Measurements from ENCODE around the gene FBXO31. TPM values are rescaled to one million over a fixed set of nuclear protein-coding genes. Genes with fewer than 3 reads are reported as not detected.

The FBXO31 gene
- total and polyA plus RNA-seq, 2 experiments from 2014 or later = 16.5 to 28.9 TPM

- no peak overlapping the region for H3K27ac ChIP-seq
Measured at GRCh38 chr16:87322360-87322759, 61.2 kb downstream of the FBXO31 start.

GRCh38 chr16:87321336-87322107 lies 62.1 kb downstream of the FBXO31 start:
- Histone ChIP-seq H3K27ac (no peak overlapping the region), H4K20me1 (ENCODE audit: insufficient read depth, poor library complexity, severe bottlenecking) (no peaks in the 10 kb centered on the region), H3K4me3 (no peak overlapping the region), H3K9me3 (ENCODE audit: low read depth) (no peaks in the 10 kb centered on the region), H3K79me2 (peaks cover 21% of the 10 kb centered on the region), H3K27me3 (no peaks in the 10 kb centered on the region), H3K4me2 (no peak overlapping the region), H3K36me3 (replicated peaks; ENCODE audit: insufficient read depth, low read depth) (no peaks in the 10 kb centered on the region), H3K9me2 (replicated peaks; ENCODE audit: insufficient read depth) (no peaks in the 10 kb centered on the region), H2AFZ (no peak overlapping the region), H3K4me1 (ENCODE audit: insufficient read depth) (no peaks in the 10 kb centered on the region)
- 88% methylated on average over 19 of the region's 20 CpGs for WGBS (ENCODE audit: low lambda C conversion rate, missing lambda C conversion rate)
- no peak for DNase-seq (ENCODE audit: low spot score)
- TF ChIP-seq EZH2phosphoT487 (IDR thresholded peaks at IDR 0.05; ENCODE audit: low read depth, severe bottlenecking, unreplicated experiment) (no peak), EZH2 (IDR thresholded peaks at IDR 0.05; ENCODE audit: borderline replicate concordance) (no peak), CTCF (IDR thresholded peaks at IDR 0.05; ENCODE audit: poor library complexity) (no peak)

More at GRCh38 chr16:87322360-87322759, 61.2 kb downstream of the FBXO31 start:
- TF ChIP-seq CTCF (IDR thresholded peaks at IDR 0.05; ENCODE audit: poor library complexity) (no peak), EZH2phosphoT487 (IDR thresholded peaks at IDR 0.05; ENCODE audit: low read depth, severe bottlenecking, unreplicated experiment) (no peak), EZH2 (IDR thresholded peaks at IDR 0.05; ENCODE audit: borderline replicate concordance) (no peak)
- no peak overlapping the region for H3K4me2 ChIP-seq
- H3K27me3 ChIP-seq = no peaks in the 10 kb centered on the region
- H2AFZ ChIP-seq = no peak overlapping the region
- H3K9me3 ChIP-seq (ENCODE audit: low read depth) = no peaks in the 10 kb centered on the region
- H3K79me2 ChIP-seq = peaks cover 21% of the 10 kb centered on the region
- no peak for DNase-seq (ENCODE audit: low spot score)
- H4K20me1 ChIP-seq (ENCODE audit: insufficient read depth, poor library complexity, severe bottlenecking) = no peaks in the 10 kb centered on the region
- H3K4me1 ChIP-seq (ENCODE audit: insufficient read depth) = no peaks in the 10 kb centered on the region
- H3K9me2 ChIP-seq (replicated peaks; ENCODE audit: insufficient read depth) = no peaks in the 10 kb centered on the region
- 96% methylated on average over 9 of the region's 9 CpGs for WGBS (ENCODE audit: low lambda C conversion rate, missing lambda C conversion rate)
- H3K36me3 ChIP-seq (replicated peaks; ENCODE audit: insufficient read depth, low read depth) = no peaks in the 10 kb centered on the region
- H3K4me3 ChIP-seq = no peak overlapping the region

GRCh38 chr16:87320510-87321227 lies 62.9 kb downstream of the FBXO31 start:
- Histone ChIP-seq H2AFZ (no peak overlapping the region), H3K79me2 (peaks cover 21% of the 10 kb centered on the region), H3K4me1 (ENCODE audit: insufficient read depth) (no peaks in the 10 kb centered on the region), H3K27me3 (no peaks in the 10 kb centered on the region), H3K4me3 (no peak overlapping the region), H4K20me1 (ENCODE audit: insufficient read depth, poor library complexity, severe bottlenecking) (no peaks in the 10 kb centered on the region), H3K9me2 (replicated peaks; ENCODE audit: insufficient read depth) (no peaks in the 10 kb centered on the region), H3K4me2 (no peak overlapping the region), H3K27ac (no peak overlapping the region), H3K36me3 (replicated peaks; ENCODE audit: insufficient read depth, low read depth) (no peaks in the 10 kb centered on the region), H3K9me3 (ENCODE audit: low read depth) (no peaks in the 10 kb centered on the region)
- WGBS (ENCODE audit: low lambda C conversion rate, missing lambda C conversion rate) = 94% methylated on average over 12 of the region's 12 CpGs
- DNase-seq (ENCODE audit: low spot score) = no peak
- TF ChIP-seq EZH2 (IDR thresholded peaks at IDR 0.05; ENCODE audit: borderline replicate concordance) = no peak
- TF ChIP-seq EZH2phosphoT487 (IDR thresholded peaks at IDR 0.05; ENCODE audit: low read depth, severe bottlenecking, unreplicated experiment) = no peak
- TF ChIP-seq CTCF (IDR thresholded peaks at IDR 0.05; ENCODE audit: poor library complexity) = no peak
